GM23248 (cell line): ENCODE measurements around the gene RBBP5.

Experiments
- EZH2 ChIP-seq: fragments of 200-600 bp; sonication (generic); IDR thresholded peaks from 2 replicates; pipeline ENCODE4 v1.6.1; 2018; ENCODE audit warnings: antibody characterized with exemption, mild to moderate bottlenecking; ENCODE audit not compliant: insufficient read depth, poor library complexity, severe bottlenecking
- EZH2phosphoT487 ChIP-seq: fragments of 200-600 bp; sonication (generic); IDR thresholded peaks from 2 replicates; pipeline ENCODE4 v1.6.1; 2018; ENCODE audit warnings: antibody characterized with exemption, moderate library complexity, mild to moderate bottlenecking, low read depth; ENCODE audit not compliant: insufficient read depth

DNA sequence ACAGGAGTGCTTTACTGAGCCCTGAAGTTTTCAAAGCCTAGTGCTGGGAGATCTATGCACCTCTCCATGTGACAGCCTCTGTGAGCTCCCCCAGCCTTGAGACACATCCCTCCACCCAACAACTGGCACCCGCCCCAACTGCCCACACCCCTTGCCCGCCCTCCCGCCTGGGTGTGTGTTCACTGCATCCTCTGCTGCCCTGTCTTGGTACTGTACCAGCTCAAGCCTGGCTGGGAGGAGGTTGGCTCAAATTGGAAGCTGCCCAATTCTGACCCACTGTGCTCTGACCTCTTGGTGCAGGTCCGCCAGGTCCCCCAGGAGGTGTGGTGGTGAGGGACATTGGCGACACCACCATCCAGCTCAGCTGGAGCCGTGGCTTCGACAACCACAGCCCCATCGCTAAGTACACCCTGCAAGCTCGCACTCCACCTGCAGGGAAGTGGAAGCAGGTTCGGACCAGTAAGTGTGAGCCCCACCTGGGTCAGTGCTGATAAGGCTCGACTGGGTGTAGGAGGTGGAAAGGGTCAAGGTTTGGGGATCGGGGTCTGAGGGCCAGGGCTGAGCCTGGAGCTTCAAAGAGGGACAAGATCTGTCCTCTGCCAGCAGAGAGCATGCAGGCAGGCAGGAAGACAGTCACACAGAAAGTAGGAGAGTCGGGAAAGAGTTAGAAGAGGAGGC lies 55.5 kb downstream of the RBBP5 start:
- TF ChIP-seq EZH2 (no peak), EZH2phosphoT487 (no peak)
